IPS DF 6.9 (cell line): ENCODE measurements around the gene SLC8A2.

Experiments used
- DNase-seq: peaks from one replicate; pipeline ENCODE4 v3.0.0-alpha.2; 2013; ENCODE audit warnings: low read depth, low spot score
- H3K27ac ChIP-seq: one replicate; pipeline ENCODE4 v1.5.1; 2013; ENCODE audit warnings: low read length, control low read depth
- H3K27me3 ChIP-seq: 2 replicates; pipeline ENCODE4 v1.6.1; 2013; ENCODE audit warnings: mild to moderate bottlenecking, low read length; ENCODE audit not compliant: control insufficient read depth, insufficient read depth
- H3K36me3 ChIP-seq: 2 replicates; pipeline ENCODE4 v1.6.1; 2013; ENCODE audit warnings: low read length; ENCODE audit not compliant: control insufficient read depth, insufficient read depth
- H3K4me1 ChIP-seq: 2 replicates; pipeline ENCODE4 v1.6.1; 2013; ENCODE audit warnings: low read length; ENCODE audit not compliant: control insufficient read depth, insufficient read depth
- H3K4me3 ChIP-seq: 2 replicates; pipeline ENCODE4 v1.5.1; 2013; ENCODE audit warnings: mild to moderate bottlenecking, low read length
- H3K9me3 ChIP-seq: 2 replicates; pipeline ENCODE4 v1.6.1; 2013; ENCODE audit warnings: low read length, inconsistent platforms; ENCODE audit not compliant: control insufficient read depth, insufficient read depth
- WGBS: extraction: QIAGEN DNeasy Blood & Tissue Kit; methylation state at CpG from one replicate; pipeline ENCODE4 v1.1.7; 2013; ENCODE audit warnings: mixed read lengths, missing lambda C conversion rate; ENCODE audit not compliant: insufficient read length, insufficient coverage; 5-methylcytosine and 5-hydroxymethylcytosine counted together

Gene SLC8A2

GRCh38 chr19:47473336-47473735 is 1.6 kb upstream of the SLC8A2 start:
- H3K36me3 ChIP-seq = peaks cover 6% of the 10 kb centered on the region; the same call in 1 of the 2 replicates
- no peaks in the 10 kb centered on the region for H3K9me3 ChIP-seq
- no peaks in the 10 kb centered on the region for H3K27me3 ChIP-seq
- no peak overlapping the region for H3K4me3 ChIP-seq
- H3K4me1 ChIP-seq = peaks cover 10% of the 10 kb centered on the region
- no peak overlapping the region for H3K27ac ChIP-seq
- no CpG with 5 or more reads among the region's 10 CpGs for WGBS
- DNase-seq = no peak

GRCh38 chr19:47471381-47471732 is 336 bp downstream of the SLC8A2 start:
- Histone ChIP-seq H3K36me3 (peaks cover 1% of the 10 kb centered on the region; the same call in 1 of the 2 replicates), H3K27me3 (no peaks in the 10 kb centered on the region), H3K4me1 (peaks cover 12% of the 10 kb centered on the region), H3K4me3 (peak overlapping the region; percentile 69; the same call in 1 of the 2 replicates), H3K9me3 (no peaks in the 10 kb centered on the region), H3K27ac (no peak overlapping the region)
- no peak for DNase-seq
- WGBS = no CpG with 5 or more reads among the region's 16 CpGs

GRCh38 chr19:47470447-47471195 is 1.1 kb downstream of the SLC8A2 start:
- Histone ChIP-seq H3K27me3 (no peaks in the 10 kb centered on the region), H3K4me1 (peaks cover 12% of the 10 kb centered on the region), H3K9me3 (no peaks in the 10 kb centered on the region), H3K36me3 (no peaks in the 10 kb centered on the region), H3K27ac (no peak overlapping the region), H3K4me3 (no peak overlapping the region; the same call in 1 of the 2 replicates)
- DNase-seq = no peak
- whole genome bisulfite sequencing = no CpG with 5 or more reads among the region's 13 CpGs

- H3K4me1 ChIP-seq = peaks cover 12% of the 10 kb centered on the region
- H3K27ac ChIP-seq = no peak overlapping the region
- no peaks in the 10 kb centered on the region for H3K9me3 ChIP-seq
- WGBS = no CpG with 5 or more reads among the region's 12 CpGs
- no peaks in the 10 kb centered on the region for H3K27me3 ChIP-seq
- no peak overlapping the region for H3K4me3 ChIP-seq
- no peaks in the 10 kb centered on the region for H3K36me3 ChIP-seq
- no peak for DNase-seq
These were observed 2.0 kb downstream of the SLC8A2 start for GRCh38 chr19:47469719-47470118.

- Histone ChIP-seq H3K4me3 (no peak overlapping the region), H3K9me3 (no peaks in the 10 kb centered on the region), H3K36me3 (no peaks in the 10 kb centered on the region), H3K27ac (no peak overlapping the region), H3K27me3 (no peaks in the 10 kb centered on the region), H3K4me1 (peaks cover 12% of the 10 kb centered on the region)
- DNase-seq = no peak
- whole genome bisulfite sequencing = no CpG with 5 or more reads among the region's 6 CpGs
These were observed 2.4 kb downstream of the SLC8A2 start for GRCh38 chr19:47469363-47469700.

GRCh38 chr19:47467914-47468313 is 3.8 kb downstream of the SLC8A2 start:
- Histone ChIP-seq H3K27ac (no peak overlapping the region), H3K9me3 (no peaks in the 10 kb centered on the region), H3K36me3 (no peaks in the 10 kb centered on the region), H3K4me3 (no peak overlapping the region), H3K4me1 (peaks cover 12% of the 10 kb centered on the region), H3K27me3 (no peaks in the 10 kb centered on the region)
- no peak for DNase-seq
- WGBS = no CpG with 5 or more reads among the region's 9 CpGs

- H3K27me3 ChIP-seq = no peaks in the 10 kb centered on the region
- no peaks in the 10 kb centered on the region for H3K9me3 ChIP-seq
- no peak overlapping the region for H3K27ac ChIP-seq
- H3K4me3 ChIP-seq = no peak overlapping the region
- no peak for DNase-seq
- peaks cover 10% of the 10 kb centered on the region for H3K4me1 ChIP-seq
- no peaks in the 10 kb centered on the region for H3K36me3 ChIP-seq
- no CpG with 5 or more reads among the region's 27 CpGs for WGBS
These were observed 5.7 kb downstream of the SLC8A2 start for GRCh38 chr19:47465957-47466356.

- H3K4me3 ChIP-seq = no peak overlapping the region
- no peaks in the 10 kb centered on the region for H3K9me3 ChIP-seq
- no peaks in the 10 kb centered on the region for H3K36me3 ChIP-seq
- H3K27me3 ChIP-seq = no peaks in the 10 kb centered on the region
- WGBS = 100% methylated on average over 4 of the region's 10 CpGs
- peaks cover 9% of the 10 kb centered on the region; the same call in 1 of the 2 replicates for H3K4me1 ChIP-seq
- DNase-seq = no peak
- no peak overlapping the region for H3K27ac ChIP-seq
These were observed 6.8 kb downstream of the SLC8A2 start for GRCh38 chr19:47464675-47465419.

GRCh38 chr19:47461876-47462275 is 9.8 kb downstream of the SLC8A2 start:
- no peaks in the 10 kb centered on the region for H3K27me3 ChIP-seq
- no peak overlapping the region for H3K27ac ChIP-seq
- no peaks in the 10 kb centered on the region; the same call in 1 of the 2 replicates for H3K4me1 ChIP-seq
- WGBS = no CpG with 5 or more reads among the region's 5 CpGs
- peaks cover 5% of the 10 kb centered on the region; the same call in 1 of the 2 replicates for H3K36me3 ChIP-seq
- no peak overlapping the region for H3K4me3 ChIP-seq
- DNase-seq = no peak
- no peaks in the 10 kb centered on the region for H3K9me3 ChIP-seq

GRCh38 chr19:47459477-47459876 is 12.2 kb downstream of the SLC8A2 start:
- DNase-seq = no peak
- Histone ChIP-seq H3K9me3 (no peaks in the 10 kb centered on the region), H3K27me3 (no peaks in the 10 kb centered on the region), H3K4me3 (no peak overlapping the region), H3K36me3 (peaks cover 5% of the 10 kb centered on the region; the same call in 1 of the 2 replicates), H3K4me1 (no peaks in the 10 kb centered on the region; the same call in 1 of the 2 replicates), H3K27ac (no peak overlapping the region)
- no CpG with 5 or more reads among the region's 14 CpGs for WGBS
